HEK293 (cell line): ENCODE measurements around the gene SMIM29.

Experiments used
- AEBP2 ChIP-seq: fragments of 450-650 bp; formaldehyde crosslinking; IDR thresholded peaks from 2 replicates; pipeline ENCODE4 v1.5.1; 2016; ENCODE audit warnings: missing biosample characterization, missing genetic modification characterization, borderline replicate concordance
- BCL11B ChIP-seq: fragments of 450-650 bp; formaldehyde crosslinking; IDR thresholded peaks from 2 replicates; pipeline ENCODE4 v1.5.1; 2016; ENCODE audit warnings: low read depth, missing biosample characterization, missing genetic modification characterization
- GLI2 ChIP-seq: fragments of 450-650 bp; formaldehyde crosslinking; IDR thresholded peaks from 2 replicates; pipeline ENCODE4; 2017; ENCODE audit warnings: missing biosample characterization, missing genetic modification characterization, low read depth, borderline replicate concordance
- KLF16 ChIP-seq: fragments of 450-650 bp; formaldehyde crosslinking; IDR thresholded peaks from 2 replicates; pipeline ENCODE4 v1.5.1; 2017; ENCODE audit warnings: missing biosample characterization, missing genetic modification characterization
- KLF17 ChIP-seq: fragments of 450-650 bp; formaldehyde crosslinking; IDR thresholded peaks from 2 replicates; pipeline ENCODE4 v1.5.1; 2016; ENCODE audit warnings: missing biosample characterization, missing genetic modification characterization
- OVOL3 ChIP-seq: fragments of 450-650 bp; formaldehyde crosslinking; IDR thresholded peaks from 2 replicates; pipeline ENCODE4 v1.5.1; 2016; ENCODE audit warnings: missing biosample characterization, missing genetic modification characterization
- PRDM1 ChIP-seq: fragments of 450-650 bp; formaldehyde crosslinking; IDR thresholded peaks from 2 replicates; pipeline ENCODE4; 2016; ENCODE audit warnings: missing biosample characterization, missing genetic modification characterization
- REPIN1 ChIP-seq: fragments of 450-650 bp; formaldehyde crosslinking; IDR thresholded peaks from 2 replicates; pipeline ENCODE4 v1.5.1; 2017; ENCODE audit warnings: missing biosample characterization, missing genetic modification characterization, low read depth
- SP7 ChIP-seq: fragments of 450-650 bp; formaldehyde crosslinking; IDR thresholded peaks from 2 replicates; pipeline ENCODE4 v1.5.1; 2016; ENCODE audit warnings: missing biosample characterization, missing genetic modification characterization
- ZFP37 ChIP-seq: fragments of 450-650 bp; formaldehyde crosslinking; IDR thresholded peaks from 2 replicates; pipeline ENCODE4 v1.5.1; 2016; ENCODE audit warnings: missing biosample characterization, missing genetic modification characterization
- ZFP41 ChIP-seq: fragments of 450-650 bp; formaldehyde crosslinking; IDR thresholded peaks from 2 replicates; pipeline ENCODE4 v1.5.1; 2016; ENCODE audit warnings: missing biosample characterization, missing genetic modification characterization, borderline replicate concordance
- ZFP69B ChIP-seq: fragments of 450-650 bp; formaldehyde crosslinking; IDR thresholded peaks from 2 replicates; pipeline ENCODE4 v1.5.1; 2016; ENCODE audit warnings: missing biosample characterization, missing genetic modification characterization
- ZNF223 ChIP-seq: fragments of 450-650 bp; formaldehyde crosslinking; IDR thresholded peaks from 2 replicates; pipeline ENCODE4 v1.5.1; 2016; ENCODE audit warnings: missing biosample characterization, missing genetic modification characterization
- ZNF266 ChIP-seq: fragments of 450-650 bp; formaldehyde crosslinking; IDR thresholded peaks from 2 replicates; pipeline ENCODE4 v1.5.1; 2016; ENCODE audit warnings: missing biosample characterization, missing genetic modification characterization, low read depth
- ZNF292 ChIP-seq: fragments of 450-650 bp; formaldehyde crosslinking; IDR thresholded peaks from 2 replicates; pipeline ENCODE4 v1.5.1; 2016; ENCODE audit warnings: low read depth, missing biosample characterization, missing genetic modification characterization, borderline replicate concordance
- ZNF324 ChIP-seq: fragments of 450-650 bp; formaldehyde crosslinking; IDR thresholded peaks from 2 replicates; pipeline ENCODE4 v1.5.1; 2016; ENCODE audit warnings: missing biosample characterization, missing genetic modification characterization
- ZNF341 ChIP-seq: fragments of 450-650 bp; formaldehyde crosslinking; IDR thresholded peaks from 2 replicates; pipeline ENCODE4; 2016; ENCODE audit warnings: low read depth, missing biosample characterization, missing genetic modification characterization
- ZNF350 ChIP-seq: fragments of 450-650 bp; formaldehyde crosslinking; IDR thresholded peaks from 2 replicates; pipeline ENCODE4 v1.5.0; 2017; ENCODE audit warnings: missing biosample characterization, mild to moderate bottlenecking, missing genetic modification characterization
- ZNF404 ChIP-seq: fragments of 450-650 bp; formaldehyde crosslinking; IDR thresholded peaks from 2 replicates; pipeline ENCODE4 v1.5.1; 2017; ENCODE audit warnings: missing biosample characterization, missing genetic modification characterization
- ZNF513 ChIP-seq: fragments of 450-650 bp; IDR thresholded peaks from 2 replicates; pipeline ENCODE4 v1.5.1; 2018; ENCODE audit warnings: missing biosample characterization, missing genetic modification characterization
- ZNF514 ChIP-seq: fragments of 450-650 bp; formaldehyde crosslinking; IDR thresholded peaks from 2 replicates; pipeline ENCODE4 v1.5.1; 2016; ENCODE audit warnings: missing biosample characterization, missing genetic modification characterization
- ZNF518A ChIP-seq: fragments of 450-650 bp; formaldehyde crosslinking; conservative IDR thresholded peaks from 2 replicates; pipeline ENCODE4 v1.5.1; 2016; ENCODE audit warnings: low read depth, missing biosample characterization, missing genetic modification characterization
- ZNF548 ChIP-seq: fragments of 450-650 bp; formaldehyde crosslinking; IDR thresholded peaks from 2 replicates; pipeline ENCODE4 v1.5.1; 2016; ENCODE audit warnings: missing biosample characterization, missing genetic modification characterization
- ZNF600 ChIP-seq: fragments of 450-650 bp; formaldehyde crosslinking; IDR thresholded peaks from 2 replicates; pipeline ENCODE4 v1.5.1; 2016; ENCODE audit warnings: missing biosample characterization, missing genetic modification characterization
- ZNF610 ChIP-seq: fragments of 450-650 bp; formaldehyde crosslinking; IDR thresholded peaks from 2 replicates; pipeline ENCODE4 v1.5.1; 2016; ENCODE audit warnings: missing biosample characterization, missing genetic modification characterization, borderline replicate concordance
- ZNF658 ChIP-seq: fragments of 450-650 bp; formaldehyde crosslinking; IDR thresholded peaks from 2 replicates; pipeline ENCODE4; 2016; ENCODE audit warnings: missing biosample characterization, missing genetic modification characterization
- ZNF704 ChIP-seq: fragments of 450-650 bp; formaldehyde crosslinking; IDR thresholded peaks from 2 replicates; pipeline ENCODE4 v1.5.1; 2016; ENCODE audit warnings: missing biosample characterization, missing genetic modification characterization
- ZNF747 ChIP-seq: fragments of 450-650 bp; formaldehyde crosslinking; IDR thresholded peaks from 2 replicates; pipeline ENCODE4 v1.5.1; 2016; ENCODE audit warnings: missing biosample characterization, missing genetic modification characterization
- ZNF830 ChIP-seq: fragments of 450-650 bp; IDR thresholded peaks from 2 replicates; pipeline ENCODE4 v1.5.0; 2018; ENCODE audit warnings: missing biosample characterization, missing genetic modification characterization, low read depth, mild to moderate bottlenecking, moderate library complexity
- ZNF843 ChIP-seq: fragments of 450-650 bp; formaldehyde crosslinking; IDR thresholded peaks from 2 replicates; pipeline ENCODE4 v1.5.1; 2016; ENCODE audit warnings: missing biosample characterization, missing genetic modification characterization
- ZXDB ChIP-seq: fragments of 450-650 bp; formaldehyde crosslinking; IDR thresholded peaks from 2 replicates; pipeline ENCODE4 v1.5.1; 2016; ENCODE audit warnings: missing biosample characterization, missing genetic modification characterization

SMIM29 gene

GRCh38 chr6:34236443-34237315 is 12.1 kb downstream of the SMIM29 start, which contains the start of gene HMGA1 (continued):
- TF ChIP-seq ZNF704 (tag by site-specific recombination) (no peak), OVOL3 (no peak), BCL11B (tag by site-specific recombination) (no peak), ZNF341 (tag by site-specific recombination) (peak; percentile 41), ZNF324 (tag by site-specific recombination) (no peak), ZFP41 (tag by site-specific recombination) (no peak), ZNF843 (tag by site-specific recombination) (no peak), ZFP69B (peak; percentile 71), REPIN1 (tag by site-specific recombination) (no peak), KLF17 (tag by site-specific recombination) (peak; percentile 55; the same call in 1 of the 2 replicates), ZFP37 (tag by site-specific recombination) (no peak), ZNF514 (no peak), ZNF266 (tag by site-specific recombination) (no peak), ZNF830 (tag by site-specific recombination) (no peak), ZNF513 (tag by site-specific recombination) (no peak), ZNF548 (tag by site-specific recombination) (no peak), ZNF404 (tag by site-specific recombination) (no peak), ZNF223 (tag by site-specific recombination) (no peak), PRDM1 (tag by site-specific recombination) (no peak), SP7 (tag by site-specific recombination) (peak; percentile 53; the same call in 1 of the 2 replicates), ZNF350 (tag by site-specific recombination) (no peak), AEBP2 (no peak), ZNF600 (tag by site-specific recombination) (no peak), ZNF610 (tag by site-specific recombination) (0 out of 2 replicates have a peak, but pooled peaks have one; percentile 54), ZNF518A (tag by site-specific recombination) (no peak), ZNF658 (tag by site-specific recombination) (no peak), ZXDB (tag by site-specific recombination) (peak; percentile 66; the same call in 1 of the 2 replicates), GLI2 (tag by site-specific recombination) (no peak), KLF16 (no peak), ZNF747 (tag by site-specific recombination) (no peak), ZNF292 (no peak)
